CD14-positive monocyte (primary cell): ENCODE measurements around the gene TRRAP. TPM values are rescaled to one million over a fixed set of nuclear protein-coding genes. Genes with fewer than 3 reads are reported as not detected.

Source experiments
- DNase-seq, 3 donors: peaks; one replicate each; pipeline ENCODE4 v3.0.0-alpha.2; 2011 to 2022
- H2AFZ ChIP-seq: 2 replicates; pipeline ENCODE4 v1.6.0; 2012; ENCODE audit warnings: mild to moderate bottlenecking, low read depth, low read length, inconsistent platforms; ENCODE audit not compliant: insufficient read depth, poor library complexity, severe bottlenecking
- H3K27ac ChIP-seq, 2 donors: 1 replicate in 1 of 2; 2 replicates in 1 of 2; pipeline ENCODE4 v1.5.1; 2012 to 2013; ENCODE audit warnings: low read length in 2 of 2, control low read depth in 1 of 2, inconsistent platforms in 1 of 2, low read depth in 1 of 2, mild to moderate bottlenecking in 1 of 2
- H3K27me3 ChIP-seq, 2 donors: one replicate each; pipeline versions ENCODE4 v1.6.0 to v1.6.1; 2011 to 2013; ENCODE audit warnings: low read length in 2 of 2; ENCODE audit not compliant: control insufficient read depth in 2 of 2, insufficient read depth in 2 of 2
- H3K36me3 ChIP-seq, 2 donors: replicated peaks in 1 of 2; 1 replicate in 1 of 2; 2 replicates in 1 of 2; pipeline versions ENCODE4 v1.5.1 to v1.6.1; 2012 to 2013; ENCODE audit warnings: low read length in 2 of 2, control low read depth in 1 of 2, inconsistent platforms in 1 of 2, mild to moderate bottlenecking in 1 of 2; ENCODE audit not compliant: insufficient read depth in 2 of 2, control insufficient read depth in 1 of 2
- H3K4me1 ChIP-seq, 2 donors: 1 replicate in 1 of 2; 2 replicates in 1 of 2; pipeline versions ENCODE4 v1.5.1 to v1.6.1; 2012 to 2013; ENCODE audit warnings: low read length in 2 of 2, control low read depth in 1 of 2, inconsistent platforms in 1 of 2, mild to moderate bottlenecking in 1 of 2, moderate library complexity in 1 of 2; ENCODE audit not compliant: insufficient read depth in 2 of 2, control insufficient read depth in 1 of 2
- H3K4me2 ChIP-seq: replicated peaks from 2 replicates; pipeline ENCODE3; 2012; ENCODE audit warnings: low read length, moderate library complexity, mild to moderate bottlenecking; ENCODE audit not compliant: poor library complexity, severe bottlenecking; ENCODE audit errors: extremely low read depth
- H3K4me3 ChIP-seq, 3 experiments: fragments of 200-600 bp in 1 of 3; sonication (generic) in 1 of 3; replicated peaks in 1 of 3; 1 replicate in 2 of 3; 2 replicates in 1 of 3; pipeline ENCODE4 v1.5.1; 2011 to 2013; ENCODE audit warnings: low read length in 3 of 3, mild to moderate bottlenecking in 3 of 3, control low read depth in 2 of 3, low read depth in 2 of 3, inconsistent platforms in 1 of 3, moderate library complexity in 1 of 3
- H3K79me2 ChIP-seq: 2 replicates; pipeline ENCODE4 v1.6.0; 2012; ENCODE audit warnings: mild to moderate bottlenecking, control low read depth, inconsistent platforms, low read length, moderate library complexity; ENCODE audit not compliant: insufficient read depth
- H3K9ac ChIP-seq: 2 replicates; pipeline ENCODE4 v1.6.0; 2017; ENCODE audit warnings: low read length, mild to moderate bottlenecking; ENCODE audit not compliant: insufficient read depth, poor library complexity, severe bottlenecking
- H3K9me3 ChIP-seq, 2 donors: replicated peaks in 1 of 2; 1 replicate in 1 of 2; 2 replicates in 1 of 2; pipeline versions ENCODE4 v1.5.1 to v1.6.1; 2012 to 2013; ENCODE audit warnings: low read length in 2 of 2, control low read depth in 1 of 2; ENCODE audit not compliant: control insufficient read depth in 1 of 2, insufficient read depth in 1 of 2
- H4K20me1 ChIP-seq: 2 replicates; pipeline ENCODE4 v1.6.0; 2012; ENCODE audit warnings: mild to moderate bottlenecking, low read length, control low read depth, moderate library complexity; ENCODE audit not compliant: insufficient read depth
- H3K27ac Mint-ChIP-seq, 7 donors: one replicate each; pipeline ENCODE4 v1.8.0; 2020; ENCODE audit warnings: mild to moderate bottlenecking in 7 of 7, mixed read lengths in 7 of 7, moderate library complexity in 6 of 7, inconsistent platforms in 2 of 7
- H3K27me3 Mint-ChIP-seq, 3 donors: one replicate each; pipeline ENCODE4 v1.8.0; 2021 to 2022; ENCODE audit warnings: low read depth in 3 of 3, mild to moderate bottlenecking in 3 of 3, mixed read lengths in 3 of 3, moderate library complexity in 3 of 3, inconsistent platforms in 1 of 3
- H3K36me3 Mint-ChIP-seq, 2 donors: one replicate each; pipeline ENCODE4 v1.8.0; 2020; ENCODE audit warnings: mixed read lengths in 2 of 2, inconsistent platforms in 1 of 2, mild to moderate bottlenecking in 1 of 2
- H3K4me1 Mint-ChIP-seq: one replicate; pipeline ENCODE4 v1.8.0; 2020; ENCODE audit warnings: mild to moderate bottlenecking, mixed read lengths
- H3K4me3 Mint-ChIP-seq, 2 donors: one replicate each; pipeline ENCODE4 v1.8.0; 2020; ENCODE audit warnings: mild to moderate bottlenecking in 2 of 2, mixed read lengths in 2 of 2, moderate library complexity in 1 of 2
- H3K9me3 Mint-ChIP-seq, 7 donors: one replicate each; pipeline ENCODE4 v1.8.0; 2020 to 2022; ENCODE audit warnings: mixed read lengths in 7 of 7, mild to moderate bottlenecking in 6 of 7, moderate library complexity in 6 of 7, inconsistent platforms in 2 of 7
- WGBS: methylation state at CpG from one replicate; pipeline ENCODE4 v1.1.5; 2013; ENCODE audit warnings: missing lambda C conversion rate; ENCODE audit not compliant: insufficient coverage; 5-methylcytosine and 5-hydroxymethylcytosine counted together
- intact Hi-C, 2 donors: fragments of 100-400 bp; cut with micrococcal nuclease; formaldehyde crosslinking; loops; one replicate each; pipeline versions ENCODE4 v1.15.0 to v1.15.1; 2023
- polyA plus RNA-seq, 3 donors: library from polyadenylated mRNA; depleted of rRNA in 1 of 3; unstranded in 2 of 3; stranded (reverse) in 1 of 3; fragments of 300-500 nt in 2 of 3; fragments of >200 nt in 1 of 3; fragmentation: Illumina TruSeq in 2 of 3; gene quantifications; 1 replicate in 2 of 3; 2 replicates in 1 of 3; pipeline ENCODE4 v1.2.3, GENCODE V29; 2012 to 2021
- TF ChIP-seq, protein P1 (sequence below): fragments of 200-600 bp; IDR thresholded peaks from one replicate; pipeline ENCODE4 v1.8.0; 2022; ENCODE audit warnings: antibody characterized with exemption, mild to moderate bottlenecking

The TRRAP gene
- polyA plus RNA-seq, 3 donors = 0.67 to 12.2 (median 1.2) TPM

GRCh38 chr7:99038086-99038855 is 159.9 kb downstream of the TRRAP start:
- Histone ChIP-seq H3K9ac (no peak overlapping the region), H3K79me2 (no peaks in the 10 kb centered on the region), H3K27ac (no peak overlapping the region), H4K20me1 (peaks cover 21% of the 10 kb centered on the region), H3K36me3 (peaks cover 85 to 100% of the 10 kb centered on the region in 2 donors), H3K27me3 (no peaks in the 10 kb centered on the region), H3K4me3 (no peak overlapping the region), H3K4me1 (no peaks in the 10 kb centered on the region), H3K4me2 (no peak overlapping the region), H2AFZ (no peak overlapping the region), H3K9me3 (no peaks in the 10 kb centered on the region)
- no peak overlapping the region for H3K4me3 Mint-ChIP-seq
- no peaks in the 10 kb centered on the region for H3K4me1 Mint-ChIP-seq
- DNase-seq = no peak
- H3K9me3 Mint-ChIP-seq = peaks cover 0 to 1% (median 0%) of the 10 kb centered on the region in 7 donors
- H3K27me3 Mint-ChIP-seq = peaks cover 0 to 2% (median 0%) of the 10 kb centered on the region in 3 donors
- no peak overlapping the region for H3K27ac Mint-ChIP-seq
- WGBS = 98% methylated on average over 21 of the region's 25 CpGs
- TF ChIP-seq, protein P1, sequence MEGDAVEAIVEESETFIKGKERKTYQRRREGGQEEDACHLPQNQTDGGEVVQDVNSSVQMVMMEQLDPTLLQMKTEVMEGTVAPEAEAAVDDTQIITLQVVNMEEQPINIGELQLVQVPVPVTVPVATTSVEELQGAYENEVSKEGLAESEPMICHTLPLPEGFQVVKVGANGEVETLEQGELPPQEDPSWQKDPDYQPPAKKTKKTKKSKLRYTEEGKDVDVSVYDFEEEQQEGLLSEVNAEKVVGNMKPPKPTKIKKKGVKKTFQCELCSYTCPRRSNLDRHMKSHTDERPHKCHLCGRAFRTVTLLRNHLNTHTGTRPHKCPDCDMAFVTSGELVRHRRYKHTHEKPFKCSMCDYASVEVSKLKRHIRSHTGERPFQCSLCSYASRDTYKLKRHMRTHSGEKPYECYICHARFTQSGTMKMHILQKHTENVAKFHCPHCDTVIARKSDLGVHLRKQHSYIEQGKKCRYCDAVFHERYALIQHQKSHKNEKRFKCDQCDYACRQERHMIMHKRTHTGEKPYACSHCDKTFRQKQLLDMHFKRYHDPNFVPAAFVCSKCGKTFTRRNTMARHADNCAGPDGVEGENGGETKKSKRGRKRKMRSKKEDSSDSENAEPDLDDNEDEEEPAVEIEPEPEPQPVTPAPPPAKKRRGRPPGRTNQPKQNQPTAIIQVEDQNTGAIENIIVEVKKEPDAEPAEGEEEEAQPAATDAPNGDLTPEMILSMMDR = no peak
- intact Hi-C loops = no loop called here
- peaks cover 84 to 97% of the 10 kb centered on the region in 2 donors for H3K36me3 Mint-ChIP-seq

GRCh38 chr7:99039384-99039891 is 161.1 kb downstream of the TRRAP start:
- H3K36me3 Mint-ChIP-seq = peaks cover 84 to 97% of the 10 kb centered on the region in 2 donors
- Histone ChIP-seq H2AFZ (no peak overlapping the region), H3K9me3 (no peaks in the 10 kb centered on the region), H3K4me3 (no peak overlapping the region), H3K79me2 (no peaks in the 10 kb centered on the region), H3K27ac (no peak overlapping the region), H3K9ac (no peak overlapping the region), H3K27me3 (no peaks in the 10 kb centered on the region), H3K36me3 (peaks cover 85 to 100% of the 10 kb centered on the region in 2 donors), H3K4me1 (no peaks in the 10 kb centered on the region), H3K4me2 (no peak overlapping the region), H4K20me1 (peaks cover 21% of the 10 kb centered on the region)
- WGBS = 96% methylated on average over 5 of the region's 8 CpGs
- H3K27me3 Mint-ChIP-seq = peaks cover 0 to 5% (median 0%) of the 10 kb centered on the region in 3 donors
- DNase-seq = no peak
- H3K9me3 Mint-ChIP-seq = peaks cover 0 to 1% (median 0%) of the 10 kb centered on the region in 7 donors
- peak overlapping the region in 1 of 7 donors; percentile 16 for H3K27ac Mint-ChIP-seq
- TF ChIP-seq, protein P1 = no peak
- H3K4me1 Mint-ChIP-seq = no peaks in the 10 kb centered on the region
- H3K4me3 Mint-ChIP-seq = no peak overlapping the region
- intact Hi-C loops = no loop called here
